Stimulated activated CD4-positive, alpha-beta T cell treated with anti-CD3 and anti-CD28 coated beads, Interleukin-15, amount 100 ng/mL, for 48 hours (primary cell): ENCODE data around the gene PRM3.
"Not testable (repeated sequence)": the region's sequence is repeated elsewhere in the genome, so short reads cannot be mapped to it uniquely, and the experiment has no call there.

Experiments used
- DNase-seq, 2 donors: peaks; one replicate each; pipeline ENCODE4 v3.0.0-alpha.2; 2020; ENCODE audit warnings: low read depth in 2 of 2

Gene PRM3

DNA sequence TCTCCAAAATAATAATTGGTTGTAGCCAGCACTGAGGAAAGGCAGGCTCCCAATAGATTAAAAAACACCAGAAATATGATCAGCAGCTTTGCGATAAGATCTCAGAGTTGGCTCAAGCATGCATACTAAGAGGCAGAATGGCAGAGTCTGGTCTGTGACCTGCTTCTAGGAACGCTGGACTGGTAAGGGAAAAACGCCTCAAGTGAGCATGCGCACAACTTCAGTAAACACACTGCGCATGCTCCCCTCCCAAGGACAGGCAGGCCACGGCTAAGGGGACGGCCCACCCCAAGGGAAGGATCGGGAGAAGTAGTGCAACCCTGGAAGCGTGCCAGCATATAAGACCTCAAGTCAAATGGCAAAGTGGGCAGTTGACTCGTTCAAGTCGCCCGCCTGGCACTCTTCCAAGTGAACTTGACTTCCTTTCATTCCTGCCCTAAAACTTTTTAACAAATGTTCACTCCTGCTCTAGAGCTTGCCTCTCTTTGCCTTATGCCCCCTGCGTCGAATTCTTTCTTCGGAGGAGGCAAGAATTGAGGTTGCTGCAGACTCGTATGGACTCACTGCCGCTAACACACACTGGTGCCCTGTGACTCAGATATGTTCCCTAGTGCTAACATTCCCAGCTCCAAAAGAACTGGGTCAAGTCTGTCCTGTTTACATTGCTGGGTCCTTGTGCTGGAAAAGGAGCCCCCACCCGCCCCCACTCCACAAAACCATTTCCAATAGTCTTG is 30.1 kb upstream of the PRM3 start:
- DNase-seq = no peak

DNA sequence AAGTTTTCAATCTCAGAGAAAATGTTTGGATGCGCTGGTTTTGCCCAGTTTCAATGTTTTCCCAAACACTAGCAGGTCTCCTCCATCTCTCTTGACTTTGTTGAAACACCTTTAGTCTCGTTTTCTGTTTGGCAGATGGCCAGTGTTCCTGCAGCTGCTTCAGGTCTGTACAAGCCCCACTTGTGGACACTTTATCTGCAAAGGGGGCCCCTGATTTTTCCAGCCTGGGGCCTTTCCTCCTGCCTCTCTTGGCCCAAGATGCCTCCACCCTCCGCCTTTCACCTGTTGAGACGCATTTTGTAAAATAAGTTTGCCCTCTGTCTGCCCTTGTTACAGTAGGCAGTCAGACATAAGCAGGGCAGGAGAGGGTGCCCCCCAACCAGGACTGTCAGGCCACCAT is 29.5 kb upstream of the PRM3 start:
- no peak for DNase-seq

DNA sequence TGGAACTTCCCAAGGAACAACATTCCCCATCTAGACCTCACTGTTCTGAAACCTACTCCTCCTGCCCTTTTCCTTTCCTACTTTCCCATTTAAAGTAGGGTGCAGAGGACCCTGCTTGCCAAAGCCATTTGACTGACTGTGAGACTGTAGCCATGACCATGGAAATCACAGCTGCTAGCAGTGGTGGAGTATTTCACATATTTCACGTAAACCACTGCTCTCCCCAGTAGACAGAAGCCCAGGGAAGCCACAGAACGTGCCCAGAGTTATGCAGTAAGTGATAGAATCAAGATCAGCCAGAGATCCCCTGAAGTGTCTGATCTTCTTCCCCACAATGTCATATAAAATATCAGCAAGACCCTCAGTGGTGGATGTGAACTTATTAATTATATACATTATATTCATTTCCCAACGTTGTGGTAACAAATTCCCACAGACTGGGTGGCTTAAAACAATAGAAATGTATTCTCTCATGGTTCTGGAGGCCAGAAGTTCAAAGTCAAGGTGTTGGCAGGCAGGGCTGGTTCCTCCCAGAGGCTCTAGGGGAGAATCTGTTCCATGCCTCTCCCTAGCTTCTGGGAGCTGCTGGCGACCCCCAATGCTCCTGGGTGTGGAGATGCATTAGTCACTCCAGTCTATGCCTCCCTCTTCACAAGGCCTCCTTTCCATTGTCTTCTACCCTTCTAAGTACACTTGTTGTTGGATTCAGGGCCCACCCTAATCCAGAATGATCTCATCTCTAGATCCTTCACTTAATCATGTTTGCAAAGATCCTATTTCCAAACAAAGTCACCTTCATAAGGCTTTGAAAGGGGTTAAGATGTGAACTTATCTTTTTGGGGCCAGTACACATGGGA is 28.4 kb upstream of the PRM3 start:
- DNase-seq = no peak

DNA sequence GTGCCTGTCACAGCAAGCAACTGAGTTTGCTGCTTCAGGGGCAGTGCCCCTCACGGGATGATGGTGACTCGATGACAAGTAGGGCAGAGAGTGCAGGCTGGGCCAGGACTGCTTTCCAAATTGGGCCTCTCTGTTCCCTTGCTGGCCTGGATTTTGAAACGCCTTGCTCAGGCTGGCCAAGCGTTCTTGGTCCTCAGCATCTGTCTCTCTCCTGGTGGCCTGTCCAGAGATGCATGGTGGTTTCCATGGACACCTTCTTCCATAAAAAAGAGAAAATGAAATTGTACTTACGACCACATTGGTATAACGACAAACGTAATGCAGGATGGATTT is 27.1 kb upstream of the PRM3 start:
- no peak for DNase-seq

DNA sequence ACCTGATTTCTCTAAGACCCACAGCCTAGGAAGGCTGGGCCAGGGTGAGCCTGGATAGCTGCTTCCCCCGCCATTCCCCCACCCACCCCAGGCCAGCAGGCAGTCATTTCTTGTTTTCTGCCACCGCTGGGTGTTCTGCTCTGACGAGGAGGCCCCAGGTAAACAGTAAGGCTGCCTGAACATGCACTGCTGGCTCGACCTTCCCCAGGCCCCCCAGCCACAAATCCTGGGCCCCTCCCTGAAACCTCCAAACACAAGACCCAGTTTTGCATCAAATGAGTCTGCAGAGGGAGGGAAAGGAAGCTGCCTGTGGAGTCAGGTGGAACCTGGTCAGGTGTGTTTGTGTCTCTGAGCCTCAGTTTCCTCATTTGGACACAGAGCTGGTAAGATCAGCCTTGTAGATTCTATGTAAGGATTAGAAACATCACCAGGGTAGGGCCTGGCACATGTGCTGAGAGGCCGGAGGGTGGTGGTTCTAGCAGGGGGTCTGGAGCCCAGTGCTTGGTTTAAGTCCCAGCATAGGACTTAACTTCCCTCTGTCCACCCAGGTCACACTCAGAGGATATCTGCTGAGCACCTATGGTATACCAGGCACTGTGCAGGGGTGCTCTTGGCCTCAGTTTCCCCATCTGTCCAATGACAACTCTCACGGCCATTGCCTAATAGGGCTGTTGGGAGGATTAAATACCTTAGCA is 26.6 kb upstream of the PRM3 start:
- no peak for DNase-seq

DNA sequence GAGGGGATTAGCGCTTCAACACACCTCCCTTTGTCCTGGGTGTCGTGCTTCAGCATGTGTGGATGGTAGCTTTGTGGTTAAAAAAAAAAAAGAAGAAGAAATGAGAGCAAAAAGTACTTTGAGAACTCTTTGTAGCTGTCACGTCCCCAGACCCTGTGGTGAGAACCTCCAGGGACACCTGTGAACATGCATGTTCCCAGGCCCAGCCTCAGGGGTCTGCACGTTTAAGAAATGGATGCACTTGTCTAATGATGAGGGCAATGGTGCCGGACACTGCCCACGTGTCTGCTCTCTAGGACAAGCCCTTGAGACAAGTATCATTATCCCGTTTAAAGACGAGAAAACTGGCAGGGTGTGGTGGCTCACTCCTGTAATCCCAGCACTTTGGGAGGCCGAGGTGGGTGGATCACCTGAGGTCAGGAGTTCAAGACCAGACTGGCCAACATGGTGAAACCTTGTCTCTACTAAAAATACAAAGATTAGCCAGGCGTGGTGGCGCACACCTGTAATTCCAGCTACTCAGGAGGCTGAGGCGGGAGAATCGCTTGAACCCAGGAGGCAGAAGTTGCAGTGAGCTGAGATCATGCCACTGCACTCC is 25.6 kb upstream of the PRM3 start:
- DNase-seq = not testable (repeated sequence)

DNA sequence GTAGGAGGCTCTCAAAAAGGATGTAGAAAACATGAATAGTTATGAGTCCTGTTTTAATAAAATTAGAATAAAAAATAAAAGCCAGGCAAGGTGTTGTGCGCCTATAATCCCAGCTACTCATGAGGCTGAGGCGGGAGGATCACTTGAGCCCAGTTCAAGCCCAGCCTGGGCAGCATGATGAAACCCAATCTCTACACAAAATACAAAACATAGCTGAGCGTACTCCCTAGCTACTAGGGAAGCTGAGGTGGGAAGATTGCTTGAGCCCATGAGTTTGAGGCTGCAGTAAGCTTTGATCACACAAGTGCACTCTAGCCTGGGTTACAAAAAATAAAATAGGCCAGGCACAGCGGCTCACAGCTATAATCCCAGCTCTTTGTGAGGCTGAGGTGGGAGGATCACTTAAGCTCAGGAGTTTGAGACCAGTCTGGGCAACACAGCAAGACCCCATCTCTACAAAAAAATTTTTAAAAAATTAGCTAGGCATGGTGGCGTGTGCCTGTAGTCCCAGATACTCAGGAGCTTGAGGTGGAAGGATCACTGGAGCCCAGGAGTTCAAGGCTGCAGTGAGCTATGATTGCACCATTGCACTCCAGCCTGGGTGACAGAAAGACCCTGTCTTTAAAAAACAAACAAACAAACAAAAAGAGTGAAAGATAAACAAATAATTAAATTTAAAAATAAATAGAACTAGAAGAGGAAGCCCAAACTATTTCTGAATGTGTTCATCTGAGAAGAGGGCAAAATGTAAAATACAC is 24.9 kb upstream of the PRM3 start:
- no peak for DNase-seq

DNA sequence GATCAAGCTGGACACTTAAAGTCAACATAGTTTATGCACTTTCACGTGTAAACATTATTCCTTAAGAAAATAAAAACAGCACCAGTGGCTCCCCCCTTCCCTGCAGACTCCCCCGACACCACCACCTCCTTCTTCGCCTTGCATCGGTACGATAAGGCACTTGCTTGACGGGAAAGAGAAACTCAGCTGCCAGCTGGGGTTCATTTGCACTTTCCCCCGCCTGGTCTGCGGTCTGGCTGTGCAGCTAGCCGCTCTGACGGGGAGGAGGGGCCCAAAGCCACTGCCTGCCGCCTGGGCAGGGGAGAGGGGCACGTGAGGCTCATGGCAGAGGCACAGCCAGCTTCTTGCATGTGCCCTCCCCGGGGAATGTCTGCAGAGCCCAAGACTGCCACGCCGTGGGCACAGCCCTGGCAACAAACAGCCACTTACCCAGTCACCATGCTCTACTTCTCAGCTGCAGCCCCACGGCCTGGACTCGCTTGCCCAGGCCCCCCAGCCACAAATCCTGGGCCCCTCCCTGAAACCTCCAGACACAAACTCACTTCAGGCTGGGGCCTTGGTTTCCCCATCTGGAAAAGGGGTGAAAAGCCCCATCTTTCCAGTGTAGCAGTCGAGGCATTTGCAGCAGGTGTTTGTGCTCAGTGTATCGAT is 24.2 kb upstream of the PRM3 start:
- peak; percentile 38 to 47 for DNase-seq

DNA sequence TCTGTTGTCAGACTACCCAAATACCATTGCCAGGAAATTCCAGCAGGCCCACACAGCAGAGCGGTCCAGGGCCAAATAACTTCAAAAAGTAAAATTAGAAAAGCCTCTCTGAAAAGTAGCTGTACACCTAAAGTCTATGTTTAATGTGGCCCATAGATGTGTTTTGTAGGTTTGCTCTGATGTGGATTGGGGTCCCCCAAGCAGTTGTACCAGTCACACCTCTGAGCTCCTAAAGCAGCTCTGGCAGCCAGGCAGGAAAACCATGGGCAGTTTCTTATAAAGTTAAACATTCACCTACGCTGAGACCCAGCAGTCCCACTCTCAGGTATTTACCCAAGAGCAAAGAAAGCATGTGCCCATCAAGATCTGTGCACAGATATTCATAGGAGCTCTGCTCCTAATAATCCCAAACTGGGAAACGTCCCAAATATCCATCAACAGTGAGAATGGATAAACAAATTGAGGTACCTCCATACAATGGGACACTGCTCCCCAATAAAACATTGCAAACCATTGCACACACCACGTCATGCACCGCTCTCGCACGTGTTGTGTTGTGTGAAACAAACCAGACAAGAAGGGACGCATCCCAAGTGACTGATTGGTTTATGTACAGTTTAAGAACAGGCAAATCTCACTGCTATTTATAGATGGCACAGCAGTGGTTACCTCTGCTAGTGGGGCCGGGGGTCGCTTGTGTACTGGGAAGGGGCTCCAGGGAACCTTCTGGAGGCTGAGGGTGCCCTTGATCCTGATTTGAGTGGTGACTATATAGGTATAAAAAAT is 23.5 kb upstream of the PRM3 start:
- no peak for DNase-seq

DNA sequence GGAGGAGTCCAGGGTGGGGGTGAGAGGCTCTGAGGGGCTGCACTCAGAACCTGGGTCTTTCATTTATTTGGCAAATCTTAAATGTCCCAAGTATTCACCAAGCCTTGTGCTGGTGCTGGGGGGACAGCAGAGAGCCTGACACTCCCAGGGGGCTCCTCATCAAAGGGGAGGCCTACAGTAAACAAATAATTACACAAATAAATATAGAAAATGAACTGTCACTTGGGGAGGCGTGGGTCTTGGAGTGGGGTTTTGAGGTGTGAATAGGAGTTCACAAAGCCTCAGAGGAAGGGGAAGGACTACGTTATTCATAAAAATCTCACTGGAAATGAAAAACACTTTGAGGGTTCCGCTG is 22.9 kb upstream of the PRM3 start:
- no peak for DNase-seq

DNA sequence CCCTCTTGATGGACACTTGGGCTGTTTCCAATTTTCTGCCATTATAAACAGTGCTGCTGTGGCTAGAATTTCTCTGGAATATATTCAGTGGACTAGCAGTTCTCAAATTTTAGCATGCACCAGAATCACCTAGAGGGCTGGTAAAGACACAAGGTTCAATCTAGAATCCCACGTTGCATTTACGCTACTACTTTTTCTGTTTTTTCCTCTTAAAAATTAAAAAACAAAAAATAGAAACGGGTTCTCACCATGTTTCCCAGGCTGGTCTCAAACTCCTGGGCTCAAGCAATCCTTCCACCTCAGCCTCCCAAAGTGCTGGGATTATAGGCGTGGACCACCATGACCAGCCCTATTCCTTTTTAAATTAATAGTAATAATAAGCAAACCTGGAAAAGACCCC is 22.2 kb upstream of the PRM3 start:
- DNase-seq = no peak

DNA sequence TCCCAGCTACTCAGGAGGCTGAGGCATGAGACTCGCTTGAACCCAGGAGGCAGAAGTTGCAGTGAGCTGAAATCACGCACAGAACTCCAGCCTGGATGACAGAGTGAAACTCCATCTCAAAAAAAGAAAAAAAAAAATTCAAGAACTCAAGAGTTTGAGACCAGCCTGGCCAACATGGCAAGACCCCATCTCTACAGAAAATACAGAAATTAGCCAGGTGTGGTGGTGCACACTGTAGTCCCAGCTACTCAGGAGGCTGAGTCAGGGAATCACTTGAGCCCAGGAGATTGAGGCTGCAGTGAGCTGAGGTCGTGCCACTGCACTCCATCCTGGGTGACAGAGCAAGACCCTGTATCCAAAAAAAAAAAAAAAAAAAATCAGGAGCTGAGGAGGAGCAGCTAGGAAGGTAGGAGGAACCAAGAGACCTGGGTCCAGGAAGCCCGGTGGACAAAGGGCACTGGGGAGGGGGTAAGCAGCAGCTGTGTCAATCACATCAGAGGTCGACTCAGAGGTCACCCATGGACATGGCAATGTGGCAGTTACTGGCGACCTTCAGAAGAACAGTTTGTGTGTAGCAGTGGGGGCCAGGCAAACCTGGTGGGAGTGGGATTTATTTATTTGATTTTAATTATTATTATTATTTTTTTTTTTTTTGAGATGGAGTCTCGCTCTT is 18.8 kb upstream of the PRM3 start:
- no peak for DNase-seq

DNA sequence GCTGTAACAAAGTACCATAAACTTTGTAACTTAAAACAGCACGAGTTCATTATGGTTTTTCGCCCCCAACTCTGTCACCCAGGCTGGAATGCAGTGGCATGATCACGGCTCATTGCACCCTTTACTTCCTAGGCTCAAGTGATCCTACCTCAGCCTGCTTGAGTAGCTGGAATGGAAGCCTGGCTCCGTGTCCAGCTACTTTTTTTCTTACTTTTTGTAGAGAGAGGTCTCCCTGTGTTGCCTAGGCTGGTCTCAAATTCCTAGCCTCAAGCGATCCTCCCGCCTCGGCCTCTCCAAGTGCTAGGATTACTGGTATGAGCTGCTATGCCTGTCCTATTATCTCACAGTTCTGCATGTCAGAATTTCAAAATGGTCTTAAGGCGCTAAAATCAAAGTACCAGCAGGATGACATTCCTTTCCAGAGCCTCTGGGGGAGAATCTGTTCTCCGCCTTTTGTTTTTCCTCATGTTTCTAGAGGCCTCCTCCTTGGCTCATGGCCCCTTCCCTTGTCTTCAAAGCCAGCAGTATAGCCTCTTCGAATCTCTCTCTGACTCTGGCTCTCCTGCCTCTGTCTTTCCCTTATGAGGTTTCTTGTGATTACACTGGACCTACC is 17.8 kb upstream of the PRM3 start:
- DNase-seq = no peak

DNA sequence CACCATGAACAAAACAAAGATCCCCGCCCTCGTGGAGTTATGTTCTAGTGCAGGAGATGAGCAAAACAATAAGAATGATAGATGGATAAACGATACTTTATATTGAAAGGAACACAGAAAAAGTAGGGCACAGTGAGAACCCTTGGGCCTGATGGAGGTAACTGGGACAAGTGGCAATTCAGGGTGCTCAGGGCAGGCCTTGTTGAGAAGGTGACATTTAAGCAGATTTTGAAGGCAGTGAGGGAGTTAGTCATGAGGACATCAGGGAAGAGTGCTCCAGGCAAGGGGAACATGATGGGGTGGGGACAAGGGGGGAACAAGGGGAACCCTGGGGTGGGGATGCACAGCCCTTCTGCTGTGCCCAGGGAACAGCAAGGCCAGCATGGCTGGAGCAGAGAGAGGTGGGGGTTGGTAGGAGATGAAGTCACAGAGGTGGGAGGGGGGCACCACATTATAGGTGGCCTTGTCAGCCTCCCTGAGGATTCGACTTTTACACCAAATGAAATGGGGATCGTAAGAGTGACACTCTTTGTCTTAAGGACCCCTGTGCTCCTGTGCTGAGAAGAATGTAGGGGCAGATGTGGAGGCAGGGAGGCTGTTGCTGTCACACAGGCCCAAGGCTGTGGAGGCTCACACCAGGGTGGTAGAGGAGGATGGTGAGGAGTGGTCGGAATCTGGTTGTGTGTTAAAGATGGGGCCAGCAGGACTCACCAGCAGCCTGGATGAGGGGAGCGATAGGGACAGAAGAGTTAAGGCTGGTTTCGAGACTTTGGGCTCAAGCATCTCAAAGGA is 16.9 kb upstream of the PRM3 start:
- no peak for DNase-seq

DNA sequence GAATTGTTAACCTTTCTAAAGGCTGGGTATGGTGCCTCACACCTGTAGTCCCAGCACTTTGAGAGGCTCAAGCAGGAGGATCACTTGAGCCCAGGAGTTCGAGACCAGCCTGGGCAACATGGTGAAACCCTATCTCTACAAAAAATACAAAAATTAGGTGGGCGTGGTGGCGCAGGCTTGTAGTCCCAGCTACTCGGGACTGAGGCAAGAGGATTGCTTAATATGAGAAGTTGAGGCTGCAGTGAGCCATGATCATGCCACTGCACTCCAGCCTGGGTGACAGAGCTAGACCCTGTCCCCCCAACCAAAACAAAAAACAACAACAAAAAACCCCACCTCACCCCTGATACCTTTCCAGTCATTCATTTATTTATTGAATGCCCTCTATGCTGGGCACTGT is 16.3 kb upstream of the PRM3 start:
- not testable (repeated sequence) for DNase-seq

DNA sequence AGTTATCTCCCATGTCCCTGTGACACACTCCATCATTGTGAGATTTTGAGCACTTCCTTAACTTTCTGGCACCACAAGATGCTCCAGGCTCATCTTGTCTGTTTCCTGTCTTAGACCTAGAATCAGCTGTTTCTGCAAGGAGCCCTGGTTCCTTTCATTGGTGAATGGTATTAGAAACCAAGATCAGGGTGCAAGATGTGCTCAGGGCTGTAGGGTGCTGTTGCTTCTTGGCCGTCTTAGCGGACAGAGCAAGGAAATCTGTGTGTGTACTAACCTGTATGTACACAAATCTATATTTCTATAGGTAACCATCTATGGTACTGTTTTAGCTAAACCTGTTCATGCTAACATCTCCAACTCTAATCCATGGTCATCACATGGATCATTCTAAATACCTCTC is 15.8 kb upstream of the PRM3 start:
- no peak for DNase-seq

DNA sequence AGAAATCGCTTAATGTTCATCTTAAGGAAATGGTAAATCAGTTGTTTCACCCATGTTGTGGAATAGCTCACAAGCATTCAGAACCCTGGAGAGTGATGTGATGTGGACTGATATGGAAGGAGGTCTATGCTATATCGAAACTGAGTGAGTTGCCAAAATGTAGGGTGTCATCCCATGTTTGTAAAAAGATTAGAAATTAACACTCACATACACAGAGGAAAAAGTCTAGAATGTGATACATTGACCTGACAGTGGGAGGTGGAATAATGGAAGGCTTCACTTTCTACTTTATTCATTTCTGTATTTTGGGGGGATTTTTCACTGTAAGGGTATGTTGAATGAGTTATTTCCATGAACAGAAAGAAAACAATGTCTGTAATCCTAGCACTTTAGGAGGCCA is 12.4 kb upstream of the PRM3 start:
- DNase-seq = no peak

DNA sequence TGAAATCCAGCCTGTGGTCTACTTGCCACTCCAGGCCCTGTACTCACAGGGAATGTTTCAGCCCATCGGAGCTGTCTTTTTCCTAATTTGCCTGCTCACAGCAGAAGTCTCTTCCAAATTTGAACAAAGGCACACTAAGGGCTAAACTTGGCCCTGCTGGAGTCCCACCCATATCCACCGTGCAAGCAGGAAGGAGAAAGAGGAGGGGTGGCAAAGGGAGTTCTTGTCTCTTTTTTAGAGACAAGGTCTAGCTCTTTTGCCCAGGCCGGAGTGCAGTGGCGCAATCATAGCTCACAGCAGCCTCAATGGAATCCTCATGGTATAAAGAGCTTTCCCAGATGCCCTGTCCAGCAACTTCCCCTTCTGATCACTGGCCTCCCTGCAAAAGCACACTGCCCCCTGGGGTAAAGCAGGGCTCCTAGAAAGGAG is 10.4 kb upstream of the PRM3 start:
- no peak for DNase-seq
